Ascending aorta (tissue), 2 donors: ENCODE results near the gene LARP4. TPM values are rescaled to one million over a fixed set of nuclear protein-coding genes. Genes with fewer than 3 reads are reported as not detected.

Experiments used
- DNase-seq, 2 donors: peaks; one replicate each; pipeline ENCODE4 v3.0.0-alpha.2; 2019; ENCODE audit warnings: low spot score in 2 of 2
- H3K27ac ChIP-seq, 2 donors: fragments of 200-600 bp; sonication (generic); one replicate each; pipeline ENCODE4 v1.5.1; 2016 to 2017; ENCODE audit warnings: mild to moderate bottlenecking in 1 of 2
- H3K27me3 ChIP-seq: fragments of 200-600 bp; sonication (generic); one replicate; pipeline ENCODE4 v1.5.1; 2017
- H3K36me3 ChIP-seq, 2 donors: fragments of 200-600 bp; sonication (generic); one replicate each; pipeline ENCODE4 v1.5.1; 2016
- H3K4me1 ChIP-seq, 2 donors: fragments of 200-600 bp; sonication (generic); one replicate each; pipeline ENCODE4 v1.5.1; 2016 to 2017; ENCODE audit warnings: mild to moderate bottlenecking in 1 of 2
- H3K4me3 ChIP-seq, 2 donors: fragments of 200-600 bp; sonication (generic); one replicate each; pipeline ENCODE4 v1.5.1; 2016 to 2017; ENCODE audit warnings: mild to moderate bottlenecking in 1 of 2
- H3K9me3 ChIP-seq, 2 donors: fragments of 200-600 bp; sonication (generic); one replicate each; pipeline ENCODE4 v1.5.1; 2016
- intact Hi-C: fragments of 100-400 bp; cut with DNase I; formaldehyde crosslinking; loops from one replicate; pipeline ENCODE4 v1.15.1; 2023
- total RNA-seq: library from RNA; depleted of rRNA; stranded (reverse); fragments of >200 nt; gene quantifications from one replicate; pipeline ENCODE4 v1.1.0, GENCODE V29; 2016
- TF ChIP-seq, protein P1 (sequence below), 3 experiments: fragments of 200-600 bp in 2 of 3; fragments of 450-650 bp in 1 of 3; sonication (generic) in 2 of 3; IDR thresholded peaks; one replicate each; pipeline ENCODE4 v1.5.1; 2016 to 2019; ENCODE audit warnings: antibody characterized with exemption in 3 of 3, mild to moderate bottlenecking in 1 of 3, moderate library complexity in 1 of 3

Gene LARP4
- total RNA-seq, 1 donor from 2014 or later = 45.7 TPM

DNA sequence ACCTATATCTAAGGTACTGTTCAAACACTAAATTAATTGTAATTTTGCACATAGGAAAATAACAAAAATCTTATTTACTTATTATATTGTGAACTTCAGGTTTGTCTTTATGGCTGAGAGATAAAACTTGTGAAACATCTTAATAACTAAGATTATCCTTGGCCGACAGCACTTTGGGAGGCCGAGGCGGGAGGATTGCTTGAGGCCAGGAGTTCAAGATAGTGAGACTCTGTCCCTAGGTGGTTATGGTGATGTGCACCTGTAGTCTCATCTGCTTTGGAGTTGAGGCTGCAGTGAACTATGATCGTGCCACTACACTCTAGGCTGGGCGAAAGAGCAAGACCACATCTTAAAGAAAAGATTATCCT, 126.7 kb downstream of the LARP4 start:
- no peak overlapping the region for H3K4me3 ChIP-seq

DNA sequence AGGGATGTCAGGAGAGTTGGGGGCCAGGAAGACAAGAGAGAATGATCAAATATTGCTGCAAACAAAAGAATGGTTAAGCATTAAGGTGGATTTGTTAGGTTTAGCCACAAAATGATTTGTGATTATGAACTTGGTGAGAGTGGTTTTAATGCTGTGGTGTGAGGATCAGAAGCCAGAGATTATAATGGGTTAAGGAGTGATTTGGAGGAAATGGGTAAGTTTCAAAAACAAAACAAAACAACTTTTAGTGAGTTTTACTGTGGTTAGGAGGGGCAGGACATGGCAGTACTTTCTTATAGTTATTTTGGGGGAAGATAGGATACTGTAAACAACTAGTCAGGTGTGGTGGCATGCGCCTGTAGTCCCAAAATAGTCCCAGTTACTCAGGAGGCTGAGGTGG, 128.1 kb downstream of the LARP4 start:
- intact Hi-C loops = no loop called here
- H3K4me3 ChIP-seq = no peak overlapping the region
- DNase-seq = no peak
- no peak overlapping the region for H3K27ac ChIP-seq
- H3K4me1 ChIP-seq = no peaks in the 10 kb centered on the region
- no peaks in the 10 kb centered on the region for H3K36me3 ChIP-seq
- TF ChIP-seq, protein P1, sequence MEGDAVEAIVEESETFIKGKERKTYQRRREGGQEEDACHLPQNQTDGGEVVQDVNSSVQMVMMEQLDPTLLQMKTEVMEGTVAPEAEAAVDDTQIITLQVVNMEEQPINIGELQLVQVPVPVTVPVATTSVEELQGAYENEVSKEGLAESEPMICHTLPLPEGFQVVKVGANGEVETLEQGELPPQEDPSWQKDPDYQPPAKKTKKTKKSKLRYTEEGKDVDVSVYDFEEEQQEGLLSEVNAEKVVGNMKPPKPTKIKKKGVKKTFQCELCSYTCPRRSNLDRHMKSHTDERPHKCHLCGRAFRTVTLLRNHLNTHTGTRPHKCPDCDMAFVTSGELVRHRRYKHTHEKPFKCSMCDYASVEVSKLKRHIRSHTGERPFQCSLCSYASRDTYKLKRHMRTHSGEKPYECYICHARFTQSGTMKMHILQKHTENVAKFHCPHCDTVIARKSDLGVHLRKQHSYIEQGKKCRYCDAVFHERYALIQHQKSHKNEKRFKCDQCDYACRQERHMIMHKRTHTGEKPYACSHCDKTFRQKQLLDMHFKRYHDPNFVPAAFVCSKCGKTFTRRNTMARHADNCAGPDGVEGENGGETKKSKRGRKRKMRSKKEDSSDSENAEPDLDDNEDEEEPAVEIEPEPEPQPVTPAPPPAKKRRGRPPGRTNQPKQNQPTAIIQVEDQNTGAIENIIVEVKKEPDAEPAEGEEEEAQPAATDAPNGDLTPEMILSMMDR (IDR thresholded peaks at IDR 0.05) = no peak
- no peaks in the 10 kb centered on the region for H3K27me3 ChIP-seq
- H3K9me3 ChIP-seq = no peaks in the 10 kb centered on the region

More for the DNA sequence above, 126.7 kb downstream of the LARP4 start:
- Histone ChIP-seq H3K27ac (no peak overlapping the region), H3K4me1 (no peaks in the 10 kb centered on the region), H3K9me3 (no peaks in the 10 kb centered on the region), H3K36me3 (no peaks in the 10 kb centered on the region), H3K27me3 (no peaks in the 10 kb centered on the region)
- no peak for DNase-seq
- TF ChIP-seq, protein P1 (IDR thresholded peaks at IDR 0.05) = no peak
- intact Hi-C loops = no loop called here

DNA sequence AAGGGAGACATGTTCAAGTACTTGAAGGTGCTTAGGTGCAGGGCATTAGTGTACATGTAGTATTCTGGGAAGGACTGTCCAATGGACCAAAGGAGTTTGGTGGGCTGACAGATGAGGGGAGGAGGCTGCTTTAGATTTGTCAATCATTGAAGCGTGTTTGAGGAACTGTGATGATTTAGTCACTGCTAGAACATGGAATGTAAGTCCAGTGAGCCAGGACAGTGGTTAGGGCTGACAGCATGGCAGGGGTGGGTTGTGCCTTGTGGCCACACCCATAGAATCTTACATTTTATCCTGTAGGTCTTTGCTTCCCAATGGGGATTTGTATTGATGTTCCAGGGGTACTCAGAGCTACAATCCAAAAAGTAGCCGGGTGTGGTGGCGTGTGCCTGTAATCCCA, 128.7 kb downstream of the LARP4 start:
- intact Hi-C loops = no loop called here
- Histone ChIP-seq H3K27ac (no peak overlapping the region), H3K4me1 (no peaks in the 10 kb centered on the region), H3K4me3 (no peak overlapping the region), H3K9me3 (no peaks in the 10 kb centered on the region), H3K36me3 (no peaks in the 10 kb centered on the region), H3K27me3 (no peaks in the 10 kb centered on the region)
- DNase-seq = no peak
- TF ChIP-seq, protein P1 (IDR thresholded peaks at IDR 0.05) = no peak

Other genes with a start within 250 kb of the LARP4 start
- 29.7 TPM for gene CERS5, start 233.5 kb upstream of the LARP4 start, total RNA-seq
- gene LIMA1, start 117.4 kb upstream of the LARP4 start, total RNA-seq = 79.4 TPM
- gene FAM186A, start 4.3 kb upstream of the LARP4 start, total RNA-seq = not detected
- 8.5 TPM for gene DIP2B, start 104.1 kb downstream of the LARP4 start, total RNA-seq